ENCODE results near the gene SHANK2. TPM values are rescaled to one million over a fixed set of nuclear protein-coding genes. Genes with fewer than 3 reads are reported as not detected.

Gene SHANK2
- total RNA-seq, 1 donor from 2014 or later, result 11.0 TPM

DNA sequence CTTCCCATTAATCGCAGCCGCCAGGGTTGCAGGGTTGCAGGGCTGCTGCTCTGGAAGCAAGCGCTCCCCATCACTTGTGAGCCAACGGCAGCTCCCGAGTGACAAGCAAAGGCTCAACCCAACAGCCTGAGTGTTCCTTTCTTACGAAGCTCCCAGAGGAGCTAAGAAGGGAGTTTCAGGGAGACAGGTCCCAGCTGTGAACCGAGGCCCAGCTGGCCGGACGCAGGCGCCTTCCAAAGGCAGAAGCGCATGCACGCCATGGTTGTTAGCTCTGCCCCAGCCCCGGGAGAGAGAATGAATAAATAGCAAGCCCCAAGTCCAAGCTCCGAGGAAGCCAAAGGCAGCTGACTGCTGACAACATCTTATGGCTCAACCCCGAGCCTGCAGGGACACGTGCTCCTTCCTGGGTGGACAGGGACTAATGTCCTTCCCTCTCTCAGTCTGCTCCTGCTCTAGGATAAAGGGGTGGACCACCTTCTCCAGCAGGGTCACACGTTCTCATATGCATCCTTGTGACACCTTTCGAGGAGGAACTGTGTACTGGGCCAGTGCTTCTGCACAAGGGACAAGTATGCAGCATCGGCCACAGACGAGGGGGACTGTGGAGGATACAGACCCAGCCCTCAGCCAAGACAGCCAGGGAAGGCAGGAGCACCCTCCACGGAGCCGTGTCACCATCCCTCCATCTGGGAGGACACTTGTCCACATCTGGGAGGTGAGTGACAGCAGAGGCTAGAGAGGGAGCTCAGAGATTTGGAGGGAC, 29.9 kb downstream of the SHANK2 start:
- Histone ChIP-seq H3K4me1 (no peaks in the 10 kb centered on the region), H3K9me3 (peaks cover 7% of the 10 kb centered on the region), H3K4me3 (no peak overlapping the region), H3K27me3 (no peaks in the 10 kb centered on the region), H3K36me3 (no peaks in the 10 kb centered on the region), H3K27ac (no peak overlapping the region)
- DNase-seq (ENCODE audit: extremely low spot score in 2 of 2), result no peak
- intact Hi-C loops (cut with DNase I), result no loop called here
- TF ChIP-seq POLR2A (IDR thresholded peaks at IDR 0.05), result no peak
- peak in 1 of 2 donors; percentile 25 for TF ChIP-seq POLR2AphosphoS5 (IDR thresholded peaks at IDR 0.05; ENCODE audit: insufficient read depth in 1 of 2, low read depth in 1 of 2)
- TF ChIP-seq, protein P1, sequence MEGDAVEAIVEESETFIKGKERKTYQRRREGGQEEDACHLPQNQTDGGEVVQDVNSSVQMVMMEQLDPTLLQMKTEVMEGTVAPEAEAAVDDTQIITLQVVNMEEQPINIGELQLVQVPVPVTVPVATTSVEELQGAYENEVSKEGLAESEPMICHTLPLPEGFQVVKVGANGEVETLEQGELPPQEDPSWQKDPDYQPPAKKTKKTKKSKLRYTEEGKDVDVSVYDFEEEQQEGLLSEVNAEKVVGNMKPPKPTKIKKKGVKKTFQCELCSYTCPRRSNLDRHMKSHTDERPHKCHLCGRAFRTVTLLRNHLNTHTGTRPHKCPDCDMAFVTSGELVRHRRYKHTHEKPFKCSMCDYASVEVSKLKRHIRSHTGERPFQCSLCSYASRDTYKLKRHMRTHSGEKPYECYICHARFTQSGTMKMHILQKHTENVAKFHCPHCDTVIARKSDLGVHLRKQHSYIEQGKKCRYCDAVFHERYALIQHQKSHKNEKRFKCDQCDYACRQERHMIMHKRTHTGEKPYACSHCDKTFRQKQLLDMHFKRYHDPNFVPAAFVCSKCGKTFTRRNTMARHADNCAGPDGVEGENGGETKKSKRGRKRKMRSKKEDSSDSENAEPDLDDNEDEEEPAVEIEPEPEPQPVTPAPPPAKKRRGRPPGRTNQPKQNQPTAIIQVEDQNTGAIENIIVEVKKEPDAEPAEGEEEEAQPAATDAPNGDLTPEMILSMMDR (IDR thresholded peaks at IDR 0.05), result no peak

DNA sequence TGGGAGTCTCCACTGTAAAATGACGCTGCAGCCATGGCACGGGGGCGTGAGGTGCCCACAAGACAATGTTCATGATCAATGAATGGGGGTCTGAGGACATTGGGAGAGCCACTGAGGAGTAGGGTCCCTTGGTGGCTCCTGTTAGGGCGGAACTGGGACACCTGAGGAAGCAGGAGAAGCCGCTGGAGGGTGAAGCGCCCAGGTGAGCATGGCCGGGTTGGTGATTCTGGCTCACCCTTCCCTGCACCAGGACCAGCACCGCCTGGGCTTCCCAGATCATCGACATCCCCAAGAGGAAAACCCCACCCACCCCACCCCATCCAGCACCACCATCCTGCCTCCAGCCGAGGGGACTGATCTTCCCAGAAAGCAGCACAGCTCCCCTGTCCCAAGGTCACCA, 30.6 kb downstream of the SHANK2 start:
- H3K4me1 ChIP-seq, result no peaks in the 10 kb centered on the region
- DNase-seq (ENCODE audit: extremely low spot score in 2 of 2), result no peak

DNA sequence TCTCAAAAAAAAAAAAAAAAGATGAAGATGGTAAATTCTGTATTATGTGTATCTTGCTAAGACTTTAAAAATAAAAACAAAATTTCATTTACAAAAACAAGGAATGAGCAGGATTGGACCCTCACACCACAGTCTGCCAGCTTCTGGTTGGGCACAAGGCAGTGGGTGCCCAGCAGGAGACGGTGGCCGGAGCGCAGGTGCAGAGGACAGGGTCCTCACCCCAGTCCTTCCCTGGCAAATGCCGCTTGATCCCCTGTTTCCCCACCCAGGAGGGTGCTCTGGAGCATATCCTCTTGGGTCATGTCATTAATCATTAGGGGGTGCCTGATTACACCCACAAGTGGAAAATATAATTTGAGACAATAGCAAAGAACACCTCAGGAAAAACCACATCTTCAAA, 31.2 kb downstream of the SHANK2 start:
- Histone ChIP-seq H3K27me3 (no peaks in the 10 kb centered on the region), H3K27ac (no peak overlapping the region), H3K36me3 (no peaks in the 10 kb centered on the region), H3K4me1 (no peaks in the 10 kb centered on the region), H3K4me3 (no peak overlapping the region), H3K9me3 (peaks cover 2% of the 10 kb centered on the region)
- TF ChIP-seq POLR2AphosphoS5 (IDR thresholded peaks at IDR 0.05; ENCODE audit: insufficient read depth in 1 of 2, low read depth in 1 of 2) (no peak), POLR2A (IDR thresholded peaks at IDR 0.05) (no peak)
- DNase-seq (ENCODE audit: extremely low spot score in 2 of 2), result no peak
- intact Hi-C loops (cut with DNase I), result no loop called here

More for the DNA sequence above, 30.6 kb downstream of the SHANK2 start:
- H3K27ac ChIP-seq, result no peak overlapping the region
- intact Hi-C loops (cut with DNase I), result no loop called here
- H3K4me3 ChIP-seq, result no peak overlapping the region
- no peak for TF ChIP-seq POLR2AphosphoS5 (IDR thresholded peaks at IDR 0.05; ENCODE audit: insufficient read depth in 1 of 2, low read depth in 1 of 2)
- TF ChIP-seq POLR2A (IDR thresholded peaks at IDR 0.05), result no peak
- TF ChIP-seq, protein P1 (IDR thresholded peaks at IDR 0.05), result no peak
- peaks cover 3% of the 10 kb centered on the region for H3K9me3 ChIP-seq
- H3K36me3 ChIP-seq, result no peaks in the 10 kb centered on the region
- H3K27me3 ChIP-seq, result no peaks in the 10 kb centered on the region

DNA sequence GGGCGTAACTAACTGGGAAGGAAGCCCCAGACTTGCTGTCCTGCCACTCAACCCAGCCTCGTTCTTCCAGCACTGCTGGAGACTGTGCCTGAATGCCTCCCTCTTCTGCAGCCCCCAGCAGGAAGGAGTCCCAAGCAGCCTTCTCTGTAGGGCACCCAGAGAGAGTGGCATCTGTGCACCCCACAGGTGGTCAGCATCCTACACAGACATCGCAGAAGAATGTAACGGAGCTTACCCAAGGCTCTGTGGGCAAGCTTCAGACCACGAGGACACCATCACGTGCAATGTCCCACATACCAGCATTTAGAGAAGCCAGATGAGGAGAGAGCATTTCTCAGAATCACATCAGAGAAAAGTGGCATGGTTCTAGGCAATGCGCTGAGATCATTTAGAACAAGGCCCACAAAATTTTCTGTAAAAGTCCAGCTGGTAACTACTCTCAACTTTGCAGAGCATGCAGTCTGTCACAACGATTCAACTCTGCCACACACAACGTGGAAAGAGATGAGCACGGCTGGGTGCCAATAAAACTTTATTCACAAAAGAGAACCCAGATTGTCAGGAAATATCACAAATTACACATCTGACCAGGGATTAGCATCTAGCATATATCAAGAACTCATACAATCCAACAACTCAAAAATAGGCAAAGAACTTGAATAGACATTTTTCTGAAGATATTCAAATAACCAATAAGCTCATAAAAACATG, 33.4 kb downstream of the SHANK2 start:
- TF ChIP-seq POLR2AphosphoS5 (IDR thresholded peaks at IDR 0.05; ENCODE audit: insufficient read depth in 1 of 2, low read depth in 1 of 2) (no peak), POLR2A (IDR thresholded peaks at IDR 0.05) (no peak)
- TF ChIP-seq, protein P1 (IDR thresholded peaks at IDR 0.05), result no peak
- Histone ChIP-seq H3K27ac (no peak overlapping the region), H3K36me3 (no peaks in the 10 kb centered on the region), H3K9me3 (no peaks in the 10 kb centered on the region), H3K27me3 (no peaks in the 10 kb centered on the region), H3K4me3 (no peak overlapping the region), H3K4me1 (no peaks in the 10 kb centered on the region)
- intact Hi-C loops (cut with DNase I), result no loop called here
- DNase-seq (ENCODE audit: extremely low spot score in 2 of 2), result no peak

DNA sequence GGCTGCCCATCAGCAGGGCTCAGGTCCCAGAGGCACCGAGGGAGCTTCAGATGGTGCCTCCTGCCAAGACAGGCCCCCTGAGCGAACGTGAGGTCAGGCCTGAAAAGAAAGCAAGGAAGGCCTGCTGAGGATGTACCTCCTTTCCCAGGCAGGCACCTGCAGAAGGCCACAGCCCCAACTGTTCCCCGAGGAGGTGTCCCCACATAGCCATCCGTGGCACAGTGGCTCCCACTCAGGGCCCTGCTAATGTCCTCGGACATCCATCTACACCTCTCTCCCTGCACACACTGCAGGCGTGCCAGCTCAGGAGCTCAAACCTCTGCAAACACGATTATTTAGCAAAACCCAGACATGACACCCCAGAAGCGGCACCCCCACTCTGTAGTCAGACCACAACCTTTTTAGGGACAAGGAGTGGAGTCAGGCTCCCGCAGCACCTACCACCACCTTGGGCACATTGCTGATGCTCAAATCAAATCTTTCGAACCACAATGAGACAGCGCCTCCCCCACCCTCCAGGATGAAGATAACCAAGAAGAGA, 36.9 kb downstream of the SHANK2 start:
- no peak overlapping the region for H3K4me3 ChIP-seq
- no peaks in the 10 kb centered on the region for H3K4me1 ChIP-seq
- no peaks in the 10 kb centered on the region for H3K27me3 ChIP-seq
- no peaks in the 10 kb centered on the region for H3K9me3 ChIP-seq
- DNase-seq (ENCODE audit: extremely low spot score in 2 of 2), result no peak
- no peaks in the 10 kb centered on the region for H3K36me3 ChIP-seq
- H3K27ac ChIP-seq, result no peak overlapping the region
- intact Hi-C loops (cut with DNase I), result no loop called here
- TF ChIP-seq POLR2AphosphoS5 (IDR thresholded peaks at IDR 0.05; ENCODE audit: insufficient read depth in 1 of 2, low read depth in 1 of 2) (no peak), POLR2A (IDR thresholded peaks at IDR 0.05) (no peak)
- TF ChIP-seq, protein P1 (IDR thresholded peaks at IDR 0.05), result no peak
